Activated naive CD8-positive, alpha-beta T cell treated with anti-CD3 and anti-CD28 coated beads, Interleukin-2, amount 50 U/mL, for 24 hours (primary cell): ENCODE measurements around the gene NEK6.
"Not testable (repeated sequence)": the region's sequence is repeated elsewhere in the genome, so short reads cannot be mapped to it uniquely, and the experiment has no call there.

Experiments
- ATAC-seq: fragments of 150-1000 bp; cut with Tn5 transposase; one replicate; pipeline ENCODE4 v1.10.0; 2021
- DNase-seq: peaks from one replicate; pipeline ENCODE4 v3.0.0; 2021
- H3K27ac Mint-ChIP-seq: one replicate; pipeline ENCODE4 v1.8.0; 2021; ENCODE audit warnings: mild to moderate bottlenecking, mixed read lengths
- H3K27me3 Mint-ChIP-seq: one replicate; pipeline ENCODE4 v1.8.0; 2021; ENCODE audit warnings: mixed read lengths
- H3K36me3 Mint-ChIP-seq: one replicate; pipeline ENCODE4 v1.8.0; 2021; ENCODE audit warnings: low read depth, mixed read lengths
- H3K4me1 Mint-ChIP-seq: one replicate; pipeline ENCODE4 v1.8.0; 2021; ENCODE audit warnings: mixed read lengths
- H3K4me3 Mint-ChIP-seq: one replicate; pipeline ENCODE4 v1.8.0; 2021; ENCODE audit warnings: mild to moderate bottlenecking, moderate library complexity, mixed read lengths
- H3K9me3 Mint-ChIP-seq: one replicate; pipeline ENCODE4 v1.8.0; 2021; ENCODE audit warnings: mixed read lengths

NEK6 gene

DNA sequence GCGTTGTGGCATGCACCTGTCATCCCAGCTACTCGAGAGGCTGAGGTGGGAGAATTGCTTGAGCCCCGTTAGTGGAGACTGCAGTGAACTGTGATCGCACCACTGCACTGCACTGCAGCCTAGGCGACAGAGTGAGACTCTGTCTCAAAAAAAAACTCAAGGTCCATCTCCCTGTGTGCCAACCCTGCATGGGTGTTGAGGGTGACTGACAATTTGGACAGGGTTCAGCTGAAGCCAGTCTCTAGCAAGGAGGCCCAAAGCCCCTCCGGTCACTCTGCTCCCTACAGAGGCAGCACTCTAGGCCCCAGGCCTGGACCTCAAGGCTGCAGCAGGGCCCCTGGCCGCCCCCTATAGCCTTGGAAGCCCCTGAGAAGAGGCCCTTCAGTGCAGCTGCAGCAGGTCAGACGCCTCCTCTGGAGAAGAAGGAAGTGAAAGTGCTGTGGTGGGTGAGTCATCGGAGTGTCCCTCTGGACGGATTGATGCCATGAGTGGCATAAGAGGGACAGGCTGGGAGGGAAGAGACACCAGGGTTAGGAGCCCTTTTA lies 39.2 kb upstream of the NEK6 start:
- no peaks in the 10 kb centered on the region for H3K9me3 Mint-ChIP-seq
- ATAC-seq (peak; percentile 58), DNase-seq (peak; percentile 68)
- H3K27ac Mint-ChIP-seq = peak overlapping the region; percentile 91
- peaks cover 59% of the 10 kb centered on the region for H3K4me1 Mint-ChIP-seq
- H3K36me3 Mint-ChIP-seq = no peaks in the 10 kb centered on the region
- peaks cover 2% of the 10 kb centered on the region for H3K27me3 Mint-ChIP-seq
- no peak overlapping the region for H3K4me3 Mint-ChIP-seq

- Mint-ChIP-seq H3K27ac (peak overlapping the region; percentile 77), H3K36me3 (no peaks in the 10 kb centered on the region), H3K4me3 (no peak overlapping the region), H3K27me3 (peaks cover 2% of the 10 kb centered on the region), H3K4me1 (peaks cover 57% of the 10 kb centered on the region), H3K9me3 (no peaks in the 10 kb centered on the region)
- DNase-seq (no peak), ATAC-seq (no peak)
Measured at GRCh38 chr9:124218987-124219461, 38.7 kb upstream of the NEK6 start.

- H3K4me3 Mint-ChIP-seq = no peak overlapping the region
- peaks cover 38% of the 10 kb centered on the region for H3K4me1 Mint-ChIP-seq
- no peaks in the 10 kb centered on the region for H3K9me3 Mint-ChIP-seq
- no peak overlapping the region for H3K27ac Mint-ChIP-seq
- no peak for DNase-seq
- H3K36me3 Mint-ChIP-seq = no peaks in the 10 kb centered on the region
- peaks cover 4% of the 10 kb centered on the region for H3K27me3 Mint-ChIP-seq
- no peak for ATAC-seq
Measured at GRCh38 chr9:124220946-124221451, 36.8 kb upstream of the NEK6 start.

DNA sequence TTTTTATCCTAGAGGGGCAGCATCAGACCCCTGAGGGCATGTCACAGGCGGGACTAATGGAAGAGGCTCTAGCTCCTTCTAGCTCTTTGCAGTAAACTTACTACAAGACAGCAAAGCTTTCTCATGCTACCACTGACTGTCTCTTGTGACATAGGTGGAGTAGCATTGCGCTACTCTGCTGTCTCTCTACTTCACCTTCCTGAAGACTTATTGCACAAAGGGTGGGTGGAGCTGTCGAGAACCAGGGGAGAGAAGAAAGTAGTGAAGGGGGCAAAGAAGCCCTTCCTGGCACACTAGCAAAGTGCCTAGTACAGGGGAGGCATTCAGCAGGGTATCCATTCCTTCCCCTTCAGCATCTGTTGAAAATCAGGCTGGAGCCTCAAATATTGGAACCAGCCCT lies 36.1 kb upstream of the NEK6 start:
- peaks cover 32% of the 10 kb centered on the region for H3K4me1 Mint-ChIP-seq
- no peak overlapping the region for H3K4me3 Mint-ChIP-seq
- H3K9me3 Mint-ChIP-seq = no peaks in the 10 kb centered on the region
- H3K27ac Mint-ChIP-seq = no peak overlapping the region
- H3K36me3 Mint-ChIP-seq = no peaks in the 10 kb centered on the region
- ATAC-seq (no peak), DNase-seq (no peak)
- peaks cover 4% of the 10 kb centered on the region for H3K27me3 Mint-ChIP-seq

DNA sequence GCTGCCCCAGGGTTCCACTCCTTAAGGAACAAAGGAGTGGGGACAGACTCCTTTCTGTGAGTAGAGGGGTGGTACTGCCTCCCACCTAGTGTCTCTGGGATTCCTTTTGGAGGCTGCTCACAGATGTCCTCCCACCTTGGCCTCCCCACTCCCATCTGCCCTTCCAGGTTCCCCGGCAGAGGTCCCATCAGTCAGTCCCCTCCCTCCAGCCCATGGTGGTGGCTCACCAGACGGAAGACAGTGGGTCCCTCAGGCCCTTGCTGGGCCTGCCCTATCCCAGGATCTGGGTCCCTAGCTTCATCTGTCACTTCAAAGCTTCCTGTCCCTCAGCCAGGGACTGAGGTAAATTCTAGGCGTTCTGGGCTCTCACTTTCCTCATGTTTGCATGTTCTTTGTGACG lies 35.6 kb upstream of the NEK6 start:
- ATAC-seq (no peak), DNase-seq (no peak)
- H3K4me3 Mint-ChIP-seq = no peak overlapping the region
- peaks cover 4% of the 10 kb centered on the region for H3K27me3 Mint-ChIP-seq
- H3K36me3 Mint-ChIP-seq = no peaks in the 10 kb centered on the region
- H3K9me3 Mint-ChIP-seq = no peaks in the 10 kb centered on the region
- peaks cover 27% of the 10 kb centered on the region for H3K4me1 Mint-ChIP-seq
- no peak overlapping the region for H3K27ac Mint-ChIP-seq

DNA sequence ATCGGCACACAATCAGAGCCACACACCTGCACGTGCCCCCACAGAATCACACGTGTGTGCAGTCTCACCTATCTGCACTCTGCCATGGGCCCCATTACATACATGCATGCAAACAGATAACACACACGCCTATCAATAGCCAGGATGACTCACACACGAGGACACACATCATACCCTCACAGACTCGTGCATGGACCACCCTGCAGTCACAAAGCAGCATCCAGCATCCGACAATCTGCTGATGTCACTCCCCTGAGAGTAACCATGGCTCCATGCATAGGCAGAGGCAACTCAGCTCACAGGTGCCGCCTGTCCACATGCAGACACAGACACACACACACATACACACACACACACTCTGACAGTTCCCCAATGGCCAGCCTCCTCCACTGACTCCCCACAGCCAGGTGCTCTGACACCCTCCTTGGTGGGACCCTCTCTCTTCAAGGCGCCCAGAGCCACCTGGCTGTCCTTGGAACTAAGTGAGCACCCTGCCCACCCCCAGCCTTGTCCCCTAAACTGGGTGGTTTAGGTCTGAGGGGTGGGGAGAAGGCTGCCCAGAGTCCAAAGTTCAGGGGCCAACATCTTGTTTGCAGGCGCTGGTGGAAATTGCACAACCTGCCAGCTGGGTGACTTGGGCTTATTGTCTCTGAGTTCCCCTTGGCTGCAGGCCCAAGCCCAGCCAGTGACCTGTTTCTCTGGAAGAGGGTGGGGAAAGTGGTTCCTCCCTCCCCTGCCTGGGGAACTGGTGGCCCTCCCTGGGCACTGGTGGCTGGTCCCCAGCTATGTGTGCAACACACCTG lies 34.6 kb upstream of the NEK6 start:
- H3K27me3 Mint-ChIP-seq = peaks cover 4% of the 10 kb centered on the region
- H3K27ac Mint-ChIP-seq = no peak overlapping the region
- H3K4me1 Mint-ChIP-seq = peaks cover 17% of the 10 kb centered on the region
- no peak overlapping the region for H3K4me3 Mint-ChIP-seq
- ATAC-seq (no peak), DNase-seq (no peak)
- H3K9me3 Mint-ChIP-seq = no peaks in the 10 kb centered on the region
- no peaks in the 10 kb centered on the region for H3K36me3 Mint-ChIP-seq

DNA sequence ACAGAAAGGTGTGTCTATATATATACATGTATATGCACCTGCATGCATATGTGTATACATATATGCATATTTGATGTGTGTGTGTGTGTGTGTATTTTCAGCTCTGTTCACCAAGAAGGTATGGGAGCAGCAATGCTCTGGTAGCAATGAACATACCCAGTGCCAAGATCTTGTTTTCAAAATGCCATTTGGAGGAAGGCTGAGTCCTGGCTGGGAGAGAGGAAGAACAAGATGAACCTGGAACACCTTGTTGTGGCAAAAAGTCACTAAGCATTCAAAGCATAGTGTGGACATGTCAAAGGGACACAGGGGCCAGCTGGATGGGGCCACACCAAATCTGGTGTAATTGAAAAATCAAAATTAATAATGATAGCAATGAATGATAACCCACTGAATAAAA lies 31.8 kb upstream of the NEK6 start:
- H3K4me1 Mint-ChIP-seq = peaks cover 2% of the 10 kb centered on the region
- H3K27ac Mint-ChIP-seq = no peak overlapping the region
- H3K4me3 Mint-ChIP-seq = no peak overlapping the region
- DNase-seq (no peak), ATAC-seq (no peak)
- no peaks in the 10 kb centered on the region for H3K9me3 Mint-ChIP-seq
- H3K36me3 Mint-ChIP-seq = no peaks in the 10 kb centered on the region
- peaks cover 2% of the 10 kb centered on the region for H3K27me3 Mint-ChIP-seq

DNA sequence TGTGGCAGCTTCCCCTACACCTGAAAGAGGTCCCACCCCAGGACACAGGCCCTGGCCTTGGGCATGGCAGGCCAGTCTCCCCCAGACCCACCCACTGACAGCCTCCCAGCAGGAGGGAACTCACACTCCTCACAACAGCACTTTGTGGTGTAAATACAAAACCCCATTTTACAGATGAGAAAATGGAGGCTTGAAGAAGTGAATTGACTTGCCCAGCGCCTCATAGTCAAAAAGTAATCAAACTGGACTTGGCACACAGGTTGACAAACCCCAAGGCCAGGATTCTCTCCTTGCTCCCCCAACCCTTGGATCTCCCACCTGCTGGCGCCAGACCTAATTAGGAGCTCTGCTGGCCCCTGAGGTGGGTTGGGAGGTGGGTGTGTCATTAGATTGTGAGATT lies 29.2 kb upstream of the NEK6 start:
- Mint-ChIP-seq H3K36me3 (no peaks in the 10 kb centered on the region), H3K9me3 (no peaks in the 10 kb centered on the region), H3K4me3 (no peak overlapping the region), H3K4me1 (peaks cover 2% of the 10 kb centered on the region), H3K27me3 (peaks cover 8% of the 10 kb centered on the region), H3K27ac (no peak overlapping the region)
- ATAC-seq (no peak), DNase-seq (no peak)

GRCh38 chr9:124231095-124231737 lies 26.5 kb upstream of the NEK6 start:
- Mint-ChIP-seq H3K27ac (no peak overlapping the region), H3K36me3 (no peaks in the 10 kb centered on the region), H3K27me3 (peaks cover 8% of the 10 kb centered on the region), H3K4me1 (no peaks in the 10 kb centered on the region), H3K9me3 (no peaks in the 10 kb centered on the region), H3K4me3 (no peak overlapping the region)
- ATAC-seq (no peak), DNase-seq (no peak)

GRCh38 chr9:124238546-124239140 lies 19.1 kb upstream of the NEK6 start:
- peaks cover 56% of the 10 kb centered on the region for H3K4me1 Mint-ChIP-seq

DNA sequence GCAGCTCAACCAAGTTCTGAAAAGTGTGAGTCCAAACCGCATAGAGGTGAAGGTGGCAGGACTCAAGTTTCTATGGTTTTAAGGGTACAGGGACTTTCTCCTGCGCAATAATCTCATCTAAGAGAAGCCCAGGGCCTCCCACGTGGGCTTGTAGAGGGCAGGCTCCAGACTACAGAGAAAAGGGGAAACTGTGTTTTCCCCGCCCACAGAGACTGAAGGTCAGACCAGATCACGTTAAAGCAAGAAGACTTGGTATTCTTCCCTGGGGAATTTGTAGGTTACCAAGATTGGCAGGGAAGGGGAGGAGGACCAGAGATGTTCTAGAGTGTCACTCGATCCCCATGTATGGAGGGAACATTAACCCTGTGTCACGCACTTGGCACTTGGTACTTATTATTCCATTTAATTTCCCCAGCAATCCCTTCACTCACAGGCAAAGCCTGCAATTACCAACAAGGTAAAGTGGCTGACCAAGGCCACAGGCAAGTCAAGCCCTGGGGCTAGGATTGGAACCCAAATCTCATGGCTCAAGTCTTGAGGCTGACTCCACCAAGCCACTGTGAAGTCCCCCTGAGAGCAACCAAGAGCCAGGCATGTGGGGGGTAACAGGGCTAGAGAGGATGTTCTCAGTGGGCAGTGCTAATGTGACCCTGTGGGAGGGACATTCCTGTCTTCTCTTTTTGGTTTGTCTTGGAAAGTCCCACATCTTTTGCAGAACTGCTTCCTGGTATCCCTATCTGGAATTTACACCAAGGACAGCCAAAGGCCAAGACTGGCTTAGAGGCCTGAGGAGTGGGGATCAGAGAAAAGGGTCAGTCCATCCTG lies 18.3 kb upstream of the NEK6 start:
- no peaks in the 10 kb centered on the region for H3K36me3 Mint-ChIP-seq
- peaks cover 14% of the 10 kb centered on the region for H3K27me3 Mint-ChIP-seq
- no peaks in the 10 kb centered on the region for H3K9me3 Mint-ChIP-seq
- peak overlapping the region; percentile 69 for H3K27ac Mint-ChIP-seq
- ATAC-seq (peak; percentile 89), DNase-seq (peak; percentile 62)
- peaks cover 56% of the 10 kb centered on the region for H3K4me1 Mint-ChIP-seq
- H3K4me3 Mint-ChIP-seq = peak overlapping the region; percentile 21

More at GRCh38 chr9:124238546-124239140, 19.1 kb upstream of the NEK6 start:
- no peaks in the 10 kb centered on the region for H3K9me3 Mint-ChIP-seq
- no peak overlapping the region for H3K4me3 Mint-ChIP-seq
- no peaks in the 10 kb centered on the region for H3K36me3 Mint-ChIP-seq
- peak; percentile 67 for ATAC-seq
- H3K27me3 Mint-ChIP-seq = peaks cover 16% of the 10 kb centered on the region
- DNase-seq = no peak
- no peak overlapping the region for H3K27ac Mint-ChIP-seq

DNA sequence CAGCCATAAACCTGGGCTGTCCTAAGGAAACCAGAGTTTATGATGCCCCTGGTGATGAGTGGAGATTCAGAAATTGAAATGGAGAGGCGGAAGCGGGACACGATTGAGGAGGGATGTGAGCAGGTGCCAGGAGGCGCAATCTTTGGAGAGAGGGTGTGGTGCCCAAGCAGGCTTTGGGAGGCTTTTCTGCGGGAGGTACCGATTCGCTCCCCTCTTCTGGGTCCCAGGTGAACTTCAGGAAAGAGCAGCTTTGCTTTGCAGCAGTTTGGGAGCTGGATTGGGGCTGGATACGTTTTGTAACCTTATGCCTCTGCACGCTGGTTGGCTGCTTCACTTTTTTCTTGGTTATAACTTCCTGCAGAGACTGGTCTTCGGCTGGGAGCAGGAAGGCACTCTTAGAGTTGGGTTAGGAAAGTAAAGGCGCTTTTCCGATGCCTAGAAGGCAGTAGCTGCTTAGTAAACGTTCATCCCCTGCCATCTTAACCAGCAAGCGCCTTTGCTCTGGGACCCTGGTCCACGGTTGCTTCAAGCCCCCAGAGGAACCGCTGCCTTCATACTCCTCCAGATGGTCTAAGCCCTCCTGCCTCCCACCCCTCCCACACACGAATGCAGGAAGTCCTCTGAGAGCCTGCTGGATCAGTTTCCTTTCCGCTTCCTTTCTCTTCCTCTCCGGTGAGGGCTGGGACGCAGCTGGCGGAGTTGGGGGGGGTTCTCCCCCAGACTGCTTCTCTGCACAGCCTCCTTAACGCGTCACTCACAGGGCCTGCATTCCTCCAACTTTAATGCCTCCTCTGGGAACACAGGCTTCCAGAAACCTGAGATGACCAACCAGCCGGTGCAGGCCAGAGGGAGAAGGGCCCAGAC lies 15.2 kb upstream of the NEK6 start:
- H3K27ac Mint-ChIP-seq = no peak overlapping the region
- no peak for DNase-seq
- no peak for ATAC-seq
- peaks cover 12% of the 10 kb centered on the region for H3K27me3 Mint-ChIP-seq
- H3K4me1 Mint-ChIP-seq = peaks cover 50% of the 10 kb centered on the region
- H3K9me3 Mint-ChIP-seq = no peaks in the 10 kb centered on the region
- H3K36me3 Mint-ChIP-seq = no peaks in the 10 kb centered on the region
- H3K4me3 Mint-ChIP-seq = no peak overlapping the region

GRCh38 chr9:124247393-124247792 lies 10.4 kb upstream of the NEK6 start:
- DNase-seq, ATAC-seq, H3K9me3 Mint-ChIP-seq, H3K36me3 Mint-ChIP-seq, H3K4me3 Mint-ChIP-seq, H3K27me3 Mint-ChIP-seq: not testable (repeated sequence)
- peaks cover 17% of the 10 kb centered on the region for H3K4me1 Mint-ChIP-seq
- H3K27ac Mint-ChIP-seq = peak overlapping the region; percentile 46
